Measurements from ENCODE around the gene LDHA. TPM values are rescaled to one million over a fixed set of nuclear protein-coding genes. Genes with fewer than 3 reads are reported as not detected.

Gene LDHA
- total and polyA plus RNA-seq, 2 of the 8 experiments (the other 6 are each of a cell fraction or from before 2014, with no cell fraction given): 443 to 486 TPM

GRCh38 chr11:18367431-18367830, 26.9 kb upstream of the LDHA start (continued):
- TF ChIP-seq RNF2 (IDR thresholded peaks at IDR 0.05; ENCODE audit: borderline replicate concordance, low read depth, low read length, missing control alignments, poor library complexity, severe bottlenecking): no peak
- TF ChIP-seq RBBP5 (IDR thresholded peaks at IDR 0.05; ENCODE audit: borderline replicate concordance, low read depth, low read length): no peak
- no peak for TF ChIP-seq PHF8 (conservative IDR thresholded peaks at IDR 0.05; ENCODE audit: low read depth, low read length)
- no peak for TF ChIP-seq ASH2L (IDR thresholded peaks at IDR 0.05; ENCODE audit: low read length)
- no peak for TF ChIP-seq MAFK (IDR thresholded peaks at IDR 0.05; ENCODE audit: low read depth, low read length)
- no peak for TF ChIP-seq SUZ12 (IDR thresholded peaks at IDR 0.05; ENCODE audit: low read length)
- no peak for TF ChIP-seq RXRA (IDR thresholded peaks at IDR 0.05; ENCODE audit: insufficient read depth, low read depth, low read length)
